Body of pancreas (tissue), 4 donors: ENCODE results near the gene SHOC1. TPM values are rescaled to one million over a fixed set of nuclear protein-coding genes. Genes with fewer than 3 reads are reported as not detected.
"Not testable (repeated sequence)": the region's sequence is repeated elsewhere in the genome, so short reads cannot be mapped to it uniquely, and the experiment has no call there.

Experiments used
- ATAC-seq: fragments of 150-250 bp; one replicate; pipeline ENCODE4 v1.9.1; 2016
- DNase-seq, 4 donors: peaks; one replicate each; pipeline ENCODE4 v3.0.0-alpha.2; 2019
- H3K27ac ChIP-seq, 4 donors: fragments of 200-600 bp; sonication (generic); 1 replicate in 3 of 4; 2 replicates in 1 of 4; pipeline versions ENCODE4 v1.5.1 to v1.6.1; 2016 to 2019; ENCODE audit warnings: mild to moderate bottlenecking in 1 of 4, mixed read lengths in 1 of 4, moderate library complexity in 1 of 4
- H3K27me3 ChIP-seq, 2 donors: fragments of 200-600 bp; sonication (generic); one replicate each; pipeline ENCODE4 v1.6.0; 2016; ENCODE audit warnings: mild to moderate bottlenecking in 1 of 2
- H3K36me3 ChIP-seq, 2 donors: fragments of 200-600 bp; sonication (generic); replicated peaks in 1 of 2; 2 replicates each; pipeline ENCODE4 v1.5.1; 2016; ENCODE audit warnings: low read depth in 2 of 2; ENCODE audit not compliant: insufficient read depth in 1 of 2
- H3K4me1 ChIP-seq: fragments of 200-600 bp; sonication (generic); one replicate; pipeline ENCODE4 v1.6.0; 2016
- H3K4me3 ChIP-seq, 2 donors: fragments of 200-600 bp; sonication (generic); 1 replicate in 1 of 2; 2 replicates in 1 of 2; pipeline ENCODE4 v1.5.1; 2016 to 2019
- H3K9me3 ChIP-seq, 3 donors: fragments of 200-600 bp; sonication (generic); 1 replicate in 2 of 3; 2 replicates in 1 of 3; pipeline ENCODE4 v1.5.1; 2016
- POLR2A ChIP-seq, 3 donors: fragments of 450-650 bp; IDR thresholded peaks; one replicate each; pipeline ENCODE4 v1.6.1; 2016; ENCODE audit warnings: antibody characterized with exemption in 3 of 3, mild to moderate bottlenecking in 2 of 3
- WGBS, 2 donors: methylation state at CpG; one replicate each; pipeline ENCODE4 v1.1.5; 2017; 5-methylcytosine and 5-hydroxymethylcytosine counted together
- intact Hi-C: fragments of 100-400 bp; cut with DNase I; formaldehyde crosslinking; loops from one replicate; pipeline ENCODE4 v1.15.1; 2023
- total RNA-seq, 2 donors: library from RNA; depleted of rRNA; stranded (reverse); fragments of >200 nt; gene quantifications; one replicate each; pipeline ENCODE4 v1.1.0, GENCODE V29; 2016
- TF ChIP-seq, protein P1 (sequence below), 7 experiments: fragments of 450-650 bp in 4 of 7; fragments of 200-600 bp in 3 of 7; sonication (generic) in 3 of 7; IDR thresholded peaks; one replicate each; pipeline ENCODE4 v1.5.1; 2016 to 2019; ENCODE audit warnings: antibody characterized with exemption in 7 of 7

SHOC1 gene
- total RNA-seq, 2 donors from 2014 or later, result 0.26 TPM; not detected in 1

DNA sequence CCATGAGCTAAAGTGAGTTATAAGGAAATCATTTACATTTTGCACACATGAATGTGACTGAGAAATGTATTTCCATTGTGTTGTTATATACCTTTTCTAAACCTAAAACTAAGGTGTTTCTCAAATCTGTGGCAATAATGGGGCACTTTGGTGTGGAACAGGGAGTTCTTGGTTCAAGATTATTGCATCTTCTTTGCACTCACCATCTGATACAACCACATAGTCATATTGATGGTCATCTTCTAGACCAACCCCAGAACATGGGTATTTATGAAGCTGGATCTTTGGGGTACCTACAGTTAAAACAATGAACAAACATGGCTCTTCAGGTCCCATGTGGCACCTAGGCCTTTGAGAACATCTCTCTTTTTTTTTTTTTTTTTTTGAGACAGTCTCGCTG is 24.6 kb upstream of the SHOC1 start:
- ATAC-seq (no peak), DNase-seq (no peak)
- TF ChIP-seq, protein P1, sequence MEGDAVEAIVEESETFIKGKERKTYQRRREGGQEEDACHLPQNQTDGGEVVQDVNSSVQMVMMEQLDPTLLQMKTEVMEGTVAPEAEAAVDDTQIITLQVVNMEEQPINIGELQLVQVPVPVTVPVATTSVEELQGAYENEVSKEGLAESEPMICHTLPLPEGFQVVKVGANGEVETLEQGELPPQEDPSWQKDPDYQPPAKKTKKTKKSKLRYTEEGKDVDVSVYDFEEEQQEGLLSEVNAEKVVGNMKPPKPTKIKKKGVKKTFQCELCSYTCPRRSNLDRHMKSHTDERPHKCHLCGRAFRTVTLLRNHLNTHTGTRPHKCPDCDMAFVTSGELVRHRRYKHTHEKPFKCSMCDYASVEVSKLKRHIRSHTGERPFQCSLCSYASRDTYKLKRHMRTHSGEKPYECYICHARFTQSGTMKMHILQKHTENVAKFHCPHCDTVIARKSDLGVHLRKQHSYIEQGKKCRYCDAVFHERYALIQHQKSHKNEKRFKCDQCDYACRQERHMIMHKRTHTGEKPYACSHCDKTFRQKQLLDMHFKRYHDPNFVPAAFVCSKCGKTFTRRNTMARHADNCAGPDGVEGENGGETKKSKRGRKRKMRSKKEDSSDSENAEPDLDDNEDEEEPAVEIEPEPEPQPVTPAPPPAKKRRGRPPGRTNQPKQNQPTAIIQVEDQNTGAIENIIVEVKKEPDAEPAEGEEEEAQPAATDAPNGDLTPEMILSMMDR (IDR thresholded peaks at IDR 0.05), result no peak
- no peak for TF ChIP-seq POLR2A (IDR thresholded peaks at IDR 0.05)
- Histone ChIP-seq H3K27ac (no peak overlapping the region), H3K27me3 (no peaks in the 10 kb centered on the region), H3K36me3 (no peaks in the 10 kb centered on the region), H3K4me3 (no peak overlapping the region), H3K4me1 (peaks cover 6% of the 10 kb centered on the region), H3K9me3 (no peaks in the 10 kb centered on the region)
- 92 to 100% methylated on average over 1 of the region's 1 CpG for WGBS, 2 donors
- intact Hi-C loops, result no loop called here

DNA sequence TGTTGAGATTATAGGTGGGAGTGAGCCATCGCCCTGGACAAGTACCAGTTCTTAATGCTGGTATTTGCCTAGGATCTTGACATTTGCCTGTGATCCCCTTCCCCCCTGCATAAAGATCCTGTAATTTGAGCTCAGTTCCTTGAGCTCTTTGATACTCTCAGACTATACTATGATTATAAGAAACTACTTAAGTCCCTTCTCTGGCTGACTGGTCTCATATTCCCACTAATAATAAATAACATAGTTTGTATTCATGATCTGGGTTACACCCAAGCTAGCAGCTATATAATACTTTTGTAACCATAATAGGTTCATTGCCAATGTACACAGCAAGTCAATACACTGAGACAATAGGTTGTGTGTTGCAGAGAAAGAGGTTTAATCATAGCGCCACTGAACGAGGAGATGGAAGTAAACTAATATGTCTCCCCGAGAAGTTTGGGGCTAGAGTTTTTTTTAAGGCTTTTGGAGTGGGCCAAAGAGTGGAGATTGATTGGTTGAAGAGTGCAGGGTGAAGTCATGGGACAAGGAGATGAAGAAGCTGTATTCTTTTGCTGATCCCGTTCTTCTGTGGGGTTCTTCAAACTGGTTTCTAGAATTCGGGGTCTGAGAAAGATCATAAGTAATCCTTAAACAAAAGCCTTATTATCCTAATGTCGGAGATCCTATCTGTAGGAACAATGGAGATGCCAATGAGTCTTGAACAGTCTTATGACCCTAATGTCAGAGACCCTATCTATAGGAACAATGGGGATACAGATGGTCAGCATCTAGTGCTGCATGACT is 20.7 kb upstream of the SHOC1 start:
- no peak for TF ChIP-seq POLR2A (IDR thresholded peaks at IDR 0.05)
- TF ChIP-seq, protein P1 (IDR thresholded peaks at IDR 0.05), result no peak
- Histone ChIP-seq H3K27ac (no peak overlapping the region), H3K9me3 (no peaks in the 10 kb centered on the region), H3K36me3 (no peaks in the 10 kb centered on the region), H3K4me3 (no peak overlapping the region), H3K4me1 (peaks cover 6% of the 10 kb centered on the region), H3K27me3 (no peaks in the 10 kb centered on the region)
- WGBS, 2 donors, result 84 to 87% methylated on average over 7 of the region's 7 CpGs
- intact Hi-C loops, result no loop called here
- ATAC-seq, result no peak
- no peak for DNase-seq

DNA sequence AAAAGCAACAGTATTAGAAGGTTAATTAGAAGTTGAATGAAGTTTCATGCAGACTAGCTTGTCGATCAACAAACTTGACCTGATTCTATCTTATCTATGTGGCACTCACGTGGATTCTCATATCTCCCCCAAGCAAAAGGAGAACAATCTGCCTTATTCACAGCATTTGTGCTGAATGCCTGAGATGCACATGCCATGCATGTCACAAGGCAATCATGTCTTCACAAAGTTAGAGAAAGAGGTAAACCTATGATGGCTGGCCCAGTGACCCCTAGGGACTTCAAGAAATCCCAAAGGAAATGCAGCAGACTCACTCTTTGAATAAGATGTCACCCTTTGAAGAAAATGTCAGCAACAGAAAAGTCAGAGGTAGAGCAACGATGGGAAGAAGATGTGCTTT is 17.6 kb upstream of the SHOC1 start:
- DNase-seq, result no peak
- H3K27me3 ChIP-seq, result no peaks in the 10 kb centered on the region
- WGBS, 2 donors, result 54 to 59% methylated on average over 3 of the region's 3 CpGs
- H3K36me3 ChIP-seq, result no peaks in the 10 kb centered on the region
- no peak overlapping the region for H3K4me3 ChIP-seq
- intact Hi-C loops, result no loop called here
- H3K4me1 ChIP-seq, result peaks cover under 1% of the 10 kb centered on the region
- no peak for ATAC-seq
- no peaks in the 10 kb centered on the region for H3K9me3 ChIP-seq
- no peak overlapping the region for H3K27ac ChIP-seq
- no peak for TF ChIP-seq POLR2A (IDR thresholded peaks at IDR 0.05)
- TF ChIP-seq, protein P1 (IDR thresholded peaks at IDR 0.05), result no peak

DNA sequence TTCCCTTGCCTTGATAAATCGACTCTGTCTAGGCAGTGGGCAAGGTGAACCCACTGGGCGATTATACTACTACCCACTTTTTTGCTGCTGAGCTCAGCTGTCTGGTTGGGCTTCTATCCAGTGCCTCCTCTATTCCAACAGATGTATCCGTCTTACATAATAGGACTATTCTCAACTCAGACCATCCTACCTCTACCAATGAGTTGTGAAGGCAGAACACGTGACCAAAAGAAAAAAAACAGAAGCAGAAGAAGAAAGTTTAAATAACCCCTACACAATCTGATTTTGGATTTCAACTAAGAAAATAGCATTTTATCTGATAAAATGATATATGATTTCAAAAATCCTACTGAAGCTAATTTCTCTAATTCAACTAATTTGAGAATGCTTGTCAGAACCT is 16.2 kb upstream of the SHOC1 start:
- Histone ChIP-seq H3K27ac (no peak overlapping the region), H3K27me3 (no peaks in the 10 kb centered on the region), H3K9me3 (no peaks in the 10 kb centered on the region), H3K4me3 (no peak overlapping the region), H3K36me3 (no peaks in the 10 kb centered on the region), H3K4me1 (peaks cover 3% of the 10 kb centered on the region)
- intact Hi-C loops, result no loop called here
- no peak for TF ChIP-seq POLR2A (IDR thresholded peaks at IDR 0.05)
- TF ChIP-seq, protein P1 (IDR thresholded peaks at IDR 0.05), result no peak
- no peak for ATAC-seq
- no peak for DNase-seq
- 88 to 91% methylated on average over 4 of the region's 4 CpGs for WGBS, 2 donors

DNA sequence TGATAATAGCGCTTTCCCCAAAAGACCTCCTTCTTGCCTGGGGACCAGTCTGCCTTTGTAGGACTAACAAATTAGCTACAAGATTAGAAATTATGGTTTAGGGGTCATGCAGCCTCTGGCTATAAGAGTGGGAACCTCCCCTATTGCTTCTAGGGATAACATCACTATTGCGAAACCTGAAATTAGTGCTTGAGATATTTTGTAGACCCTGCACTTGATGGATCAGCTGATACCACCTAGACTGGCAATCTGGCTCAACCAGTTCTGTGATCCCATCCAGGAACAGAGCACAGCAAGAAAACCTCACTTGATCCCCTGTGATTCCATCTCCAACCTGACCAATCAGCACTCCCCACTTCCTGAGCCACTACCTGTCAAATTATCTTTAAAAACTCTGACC is 15.7 kb upstream of the SHOC1 start:
- H3K4me1 ChIP-seq, H3K27me3 ChIP-seq, H3K36me3 ChIP-seq, intact Hi-C loops, H3K4me3 ChIP-seq, H3K9me3 ChIP-seq, H3K27ac ChIP-seq, DNase-seq, ATAC-seq: not testable (repeated sequence)
- 97 to 100% methylated on average over 2 of the region's 2 CpGs for WGBS, 2 donors
